Measurements from ENCODE around the gene UQCC3. TPM values are rescaled to one million over a fixed set of nuclear protein-coding genes. Genes with fewer than 3 reads are reported as not detected.
"Not testable (repeated sequence)": the region's sequence is repeated elsewhere in the genome, so short reads cannot be mapped to it uniquely, and the experiment has no call there.

UQCC3 gene
- total RNA-seq, 1 experiment from 2014 or later, result 7.7 TPM

DNA sequence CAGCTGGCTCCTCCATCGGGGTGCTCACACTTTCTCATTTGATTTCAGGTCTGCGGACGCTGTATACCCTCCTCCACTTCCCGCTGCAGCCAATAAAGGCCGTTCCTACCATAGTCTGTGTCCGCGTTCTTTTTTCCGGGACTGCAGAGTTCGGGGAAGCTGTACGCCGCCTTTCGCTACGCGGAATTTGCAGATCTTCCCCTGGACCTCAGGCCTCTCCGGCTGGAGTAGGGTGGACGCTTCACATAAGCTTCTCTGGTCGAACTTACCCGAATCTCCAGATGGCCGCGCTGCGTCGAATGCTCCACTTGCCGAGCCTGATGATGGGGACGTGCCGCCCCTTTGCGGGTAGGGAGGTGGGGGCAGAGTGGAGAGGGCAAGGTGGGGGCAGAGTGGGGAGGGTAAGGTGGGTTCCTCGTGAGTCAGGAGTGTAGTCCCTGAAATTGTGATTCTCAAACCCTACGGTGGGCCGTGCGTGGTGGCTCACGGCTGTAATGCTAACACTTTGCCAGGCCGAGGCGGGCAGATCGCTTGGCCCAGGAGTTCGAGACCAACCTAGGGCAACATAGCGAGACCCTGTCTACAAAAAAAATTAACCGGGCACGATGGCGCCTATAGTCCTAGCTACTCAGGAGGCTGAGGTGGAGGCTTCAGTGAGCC is 5.7 kb upstream of the UQCC3 start:
- peak; percentile 51 for DNase-seq (ENCODE audit: low read depth)

DNA sequence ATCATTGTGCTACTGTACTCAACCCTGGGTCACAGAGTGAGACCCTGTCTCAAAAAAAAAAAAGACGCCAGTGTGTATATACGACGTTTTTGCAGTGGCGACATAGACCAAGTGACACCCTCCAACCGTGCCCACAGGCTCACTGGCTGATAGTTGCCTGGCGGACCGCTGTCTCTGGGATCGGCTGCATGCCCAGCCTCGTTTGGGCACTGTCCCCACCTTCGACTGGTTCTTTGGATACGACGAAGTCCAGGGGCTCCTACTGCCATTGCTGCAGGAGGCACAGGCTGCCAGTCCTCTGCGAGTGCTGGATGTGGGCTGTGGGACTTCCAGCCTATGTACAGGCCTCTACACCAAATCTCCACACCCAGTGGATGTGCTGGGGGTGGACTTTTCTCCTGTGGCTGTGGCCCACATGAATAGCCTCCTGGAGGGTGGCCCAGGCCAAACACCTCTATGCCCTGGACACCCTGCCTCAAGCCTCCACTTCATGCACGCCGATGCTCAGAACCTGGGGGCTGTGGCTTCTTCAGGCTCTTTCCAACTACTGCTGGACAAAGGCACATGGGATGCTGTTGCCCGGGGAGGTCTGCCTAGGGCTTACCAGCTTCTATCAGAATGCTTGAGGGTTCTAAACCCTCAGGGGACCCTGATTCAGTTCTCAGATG is 5.1 kb upstream of the UQCC3 start:
- no peak for DNase-seq (ENCODE audit: low read depth)

DNA sequence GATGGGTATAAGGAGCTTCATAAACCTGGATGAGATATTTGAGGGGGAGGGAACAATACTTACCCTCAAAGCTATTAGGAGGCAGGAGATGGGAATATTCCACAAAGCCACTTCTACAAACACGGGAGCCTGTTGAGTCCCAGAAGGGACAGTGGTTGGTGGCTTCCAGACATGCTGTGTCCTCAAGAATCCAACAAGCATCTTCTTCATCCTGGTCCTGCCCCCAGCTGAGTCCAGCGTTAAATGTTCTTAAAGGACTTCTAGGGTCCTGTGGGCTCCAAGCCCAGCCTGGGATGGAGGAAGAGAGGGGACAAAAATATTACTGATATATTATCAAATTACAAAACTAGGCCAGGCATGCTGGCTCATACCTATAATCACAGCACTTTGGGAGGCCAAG is 4.0 kb upstream of the UQCC3 start:
- no peak for DNase-seq (ENCODE audit: low read depth)

DNA sequence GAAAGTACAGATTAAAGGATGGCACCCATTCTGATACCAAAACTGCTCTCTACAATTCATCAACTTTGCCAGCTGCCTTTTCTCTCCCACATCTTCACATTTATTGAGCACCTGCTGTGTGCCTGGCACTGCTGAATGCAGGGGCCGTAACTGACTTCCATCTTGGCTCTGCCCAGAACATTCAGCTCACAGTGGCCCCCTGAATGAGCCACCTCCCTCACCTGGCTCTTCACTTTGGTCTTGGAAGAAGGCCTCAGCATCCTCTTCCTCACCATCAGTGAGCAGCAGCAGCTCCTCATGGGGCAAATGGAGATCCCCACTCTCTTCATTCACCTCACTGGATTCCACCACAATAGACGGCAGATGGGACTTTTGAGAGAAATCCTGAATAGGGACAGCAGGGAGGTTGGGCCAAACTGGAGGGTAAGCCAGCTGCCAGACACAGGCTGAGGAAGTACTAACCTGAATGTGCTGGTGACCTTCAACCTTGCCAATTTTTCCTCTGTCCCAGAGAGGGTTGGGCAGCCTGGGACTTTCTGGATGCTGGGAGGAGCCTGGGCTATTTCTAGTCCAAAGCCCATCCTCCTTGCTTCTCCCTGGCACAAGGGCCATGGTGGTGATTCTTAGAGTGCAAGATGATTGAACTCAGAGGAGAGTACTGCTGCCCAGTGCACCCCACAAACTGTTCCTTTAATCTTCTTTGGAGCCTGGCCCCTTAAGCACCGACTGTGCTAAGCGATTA is 1.9 kb upstream of the UQCC3 start:
- DNase-seq (ENCODE audit: low read depth), result no peak

DNA sequence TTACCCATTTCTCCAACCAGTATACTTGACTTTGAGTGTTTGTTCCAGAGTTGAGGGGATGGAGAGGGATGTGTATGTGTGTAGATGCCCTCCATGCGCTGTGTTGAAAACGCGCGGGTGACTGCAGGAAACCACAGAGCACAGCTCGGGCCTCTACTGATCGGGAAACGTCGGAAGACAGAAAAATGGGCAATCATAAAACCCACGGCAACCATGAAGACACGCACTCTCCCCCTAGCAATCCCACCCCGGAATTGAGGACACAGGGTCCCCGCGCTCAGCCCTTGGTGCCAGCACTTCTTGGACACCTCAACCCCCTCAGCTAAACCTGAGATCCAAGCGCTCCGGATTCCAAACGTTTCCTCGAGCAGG is 251 bp upstream of the UQCC3 start:
- DNase-seq (ENCODE audit: low read depth), result no peak

DNA sequence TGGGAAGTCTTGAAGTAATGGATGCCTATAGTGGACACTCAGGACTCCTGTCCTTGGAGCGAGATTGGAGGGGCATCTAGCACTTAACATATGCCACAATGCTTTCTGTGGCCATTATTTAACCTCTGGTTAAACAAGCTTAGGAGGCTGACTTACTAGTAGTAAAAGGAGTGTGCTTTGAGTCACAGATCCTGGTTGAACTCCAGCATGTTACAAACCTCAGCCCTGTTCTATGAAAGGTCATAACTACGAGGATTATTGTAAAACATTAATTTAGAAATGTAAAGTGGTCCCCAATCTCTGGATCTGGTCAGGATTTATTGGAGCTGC is 1.7 kb downstream of the UQCC3 start:
- no peak for DNase-seq (ENCODE audit: low read depth)

DNA sequence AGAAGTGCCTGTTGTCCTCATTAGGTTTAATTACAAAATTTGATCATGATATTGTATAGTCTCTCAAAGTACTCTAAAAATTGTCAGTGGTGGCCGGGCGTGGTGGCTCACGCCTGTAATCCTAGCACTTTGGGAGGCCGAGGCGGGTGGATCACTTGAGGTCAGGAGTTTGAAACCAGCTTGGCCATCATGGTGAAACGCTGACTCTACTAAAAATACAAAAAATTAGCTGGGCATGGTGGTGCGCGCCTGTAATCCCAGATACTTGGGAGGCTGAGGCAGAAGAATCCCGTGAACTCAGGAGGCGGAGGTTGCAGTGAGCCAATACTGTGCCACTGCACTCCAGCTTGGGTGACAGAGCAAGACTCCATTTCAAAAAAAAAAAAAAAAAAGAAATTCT is 3.9 kb downstream of the UQCC3 start:
- not testable (repeated sequence) for DNase-seq (ENCODE audit: low read depth)

DNA sequence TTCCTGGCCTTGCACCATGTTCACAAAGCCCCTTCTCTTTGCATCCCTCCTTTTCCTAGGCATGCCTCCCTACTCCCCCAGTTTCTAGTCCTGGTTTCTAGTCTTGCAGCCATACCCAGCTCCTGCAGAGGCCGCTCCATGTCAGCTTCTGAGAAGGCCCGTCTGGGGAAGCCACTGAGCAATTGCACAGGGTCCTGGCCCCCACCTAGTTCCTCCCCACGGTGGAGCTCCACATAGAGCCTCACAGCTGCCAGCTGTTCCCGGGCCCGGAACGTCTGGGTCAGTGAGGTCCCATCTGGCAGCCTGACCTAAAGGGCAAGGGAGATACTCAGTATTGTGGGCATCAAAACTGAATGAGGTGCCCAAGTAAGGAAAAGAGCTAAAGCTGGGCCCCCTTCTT is 5.2 kb downstream of the UQCC3 start:
- DNase-seq (ENCODE audit: low read depth), result no peak

DNA sequence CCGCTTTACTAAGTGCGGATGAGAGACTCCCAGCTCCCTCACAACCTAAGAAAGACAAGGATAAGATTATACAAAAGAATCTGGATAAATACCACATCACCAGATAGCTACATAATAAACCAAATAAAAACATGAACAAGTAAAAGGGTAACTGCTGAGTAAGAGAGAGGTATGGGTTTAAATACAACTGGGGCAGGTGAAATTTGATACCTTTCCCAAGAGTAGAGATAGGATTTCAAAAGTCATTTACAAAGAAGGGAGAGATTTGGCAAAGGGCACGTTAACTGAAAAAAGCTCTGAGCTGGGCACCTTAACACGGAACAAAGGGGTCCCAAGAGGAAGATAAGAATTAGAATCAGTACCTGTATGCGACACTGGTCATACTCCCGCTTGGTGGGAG is 5.7 kb downstream of the UQCC3 start:
- DNase-seq (ENCODE audit: low read depth), result no peak

DNA sequence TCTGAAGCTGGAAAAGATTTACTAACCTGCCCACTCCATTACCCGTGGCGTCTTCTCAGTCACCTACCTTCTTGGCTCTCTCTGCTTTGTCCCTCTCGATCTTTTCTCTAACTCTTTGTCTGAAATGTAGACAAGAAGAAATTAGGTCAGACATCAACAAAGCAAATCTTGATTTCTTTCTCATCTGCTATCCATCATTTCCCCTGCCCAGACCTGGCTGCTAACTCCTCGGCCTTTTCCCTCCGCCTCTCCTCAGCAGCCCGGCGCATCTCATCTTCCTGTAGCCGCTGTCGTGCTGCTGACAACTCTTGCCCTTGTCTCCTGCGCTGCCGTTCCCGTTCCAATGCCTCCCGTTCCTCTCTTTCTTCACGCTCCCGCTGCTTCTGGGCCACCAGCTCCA is 6.2 kb downstream of the UQCC3 start:
- no peak for DNase-seq (ENCODE audit: low read depth)

DNA sequence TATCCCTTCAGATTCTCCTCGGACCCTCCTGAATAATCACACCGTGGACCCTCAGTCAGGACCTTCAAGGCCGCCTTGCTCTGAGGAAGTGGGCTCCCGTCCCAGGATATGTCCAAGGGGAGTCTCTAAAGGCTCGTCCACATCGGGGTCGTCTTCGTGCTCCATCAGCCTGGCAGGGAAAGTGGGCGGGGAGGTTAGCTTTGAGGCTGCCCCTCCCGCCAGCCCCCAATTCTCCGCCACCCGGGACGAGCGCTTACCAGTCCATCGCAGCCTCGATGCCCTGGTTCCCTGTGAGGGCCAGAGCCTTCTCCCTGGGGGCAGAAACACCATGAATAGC is 6.9 kb downstream of the UQCC3 start:
- no peak for DNase-seq (ENCODE audit: low read depth)

DNA sequence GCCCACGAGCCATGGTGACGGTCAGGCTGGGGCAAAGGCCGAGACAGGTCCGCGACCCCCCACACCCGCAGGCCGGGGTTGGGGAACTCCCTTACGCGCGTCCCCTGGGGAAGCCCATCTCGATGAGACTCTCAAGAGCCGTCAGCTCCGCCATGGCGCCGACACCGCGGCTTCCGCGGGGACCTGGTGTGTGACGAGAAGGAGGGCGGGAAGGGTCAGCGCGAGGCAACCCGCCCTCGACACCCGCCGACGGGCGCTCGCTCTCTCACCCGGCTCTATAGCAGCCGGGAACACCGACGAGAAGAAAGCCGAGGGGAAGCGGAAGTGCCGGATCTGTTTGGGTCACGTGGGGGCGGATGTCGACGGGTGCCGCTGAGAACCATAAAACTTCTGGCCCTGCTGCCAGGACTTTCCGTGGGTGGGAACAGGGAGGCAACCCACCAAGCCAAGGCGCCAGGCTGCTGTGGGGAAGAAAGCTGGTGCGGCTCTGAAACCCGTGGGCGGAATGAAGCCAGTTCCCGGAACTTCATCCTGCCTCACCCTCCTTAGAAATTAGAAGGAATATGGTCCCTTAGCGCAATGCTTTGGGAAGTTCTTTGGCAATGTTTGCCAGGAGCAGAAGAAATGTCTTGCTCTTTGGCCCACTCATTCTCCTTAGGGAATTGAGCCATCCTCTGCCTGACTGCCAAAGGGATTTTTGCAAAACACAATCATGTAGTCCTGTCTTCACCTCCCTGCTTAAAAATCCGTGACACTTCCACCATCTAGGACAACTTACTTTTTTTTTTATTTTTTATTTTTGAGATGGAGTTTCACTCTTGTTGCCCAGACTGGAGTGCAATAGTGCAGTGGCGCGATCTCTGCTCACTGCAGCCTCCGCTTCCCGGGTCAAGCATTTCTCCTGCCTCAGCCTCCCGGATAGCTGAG is 7.6 kb downstream of the UQCC3 start, which contains the start of gene UBXN1:
Gene UBXN1 (minus strand): TSS at position 304 of the 927 bp plus-strand sequence. CDS start 150 bp downstream, at position 154.
- peak; percentile 91 for DNase-seq (ENCODE audit: low read depth)

DNA sequence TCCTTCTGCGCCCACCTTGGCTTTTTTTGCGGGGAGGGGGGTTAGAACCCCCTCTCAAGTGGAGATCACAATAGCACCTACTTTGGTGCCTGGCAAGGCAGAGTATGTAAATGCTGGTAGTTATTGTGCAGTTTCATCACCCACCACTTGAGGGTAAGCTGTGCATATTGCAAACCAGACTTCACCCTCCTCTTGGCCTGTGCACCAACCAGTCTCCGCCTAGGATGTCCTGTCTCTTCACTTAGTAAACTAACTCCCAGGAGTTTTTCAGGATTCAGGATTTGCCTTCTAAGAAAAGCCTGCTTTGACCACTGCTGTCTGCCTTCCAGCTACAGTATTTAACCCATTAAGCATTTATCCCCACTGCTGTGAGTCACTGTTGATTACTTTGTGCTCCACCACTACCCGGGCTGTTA is 9.4 kb downstream of the UQCC3 start:
- DNase-seq (ENCODE audit: low read depth), result peak; percentile 64

DNA sequence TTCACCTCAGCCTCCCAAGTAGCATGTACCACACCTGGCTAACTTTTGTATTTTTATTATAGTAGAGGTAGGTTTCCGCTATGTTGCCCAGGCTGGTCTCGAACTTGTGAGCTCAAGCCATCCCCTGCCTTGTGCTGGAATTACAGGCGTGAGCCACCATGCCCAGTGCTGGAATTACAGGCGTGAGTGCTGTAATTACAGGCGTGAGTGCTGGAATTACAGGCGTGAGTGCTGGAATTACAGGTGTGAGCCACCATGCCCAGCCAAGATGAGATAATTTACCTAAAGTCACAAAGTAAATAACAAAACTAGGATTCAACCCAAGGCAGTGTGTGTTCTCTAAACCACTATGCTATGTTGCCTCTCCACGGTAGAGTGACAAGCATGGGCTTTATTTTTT is 11.0 kb downstream of the UQCC3 start:
- DNase-seq (ENCODE audit: low read depth), result no peak

DNA sequence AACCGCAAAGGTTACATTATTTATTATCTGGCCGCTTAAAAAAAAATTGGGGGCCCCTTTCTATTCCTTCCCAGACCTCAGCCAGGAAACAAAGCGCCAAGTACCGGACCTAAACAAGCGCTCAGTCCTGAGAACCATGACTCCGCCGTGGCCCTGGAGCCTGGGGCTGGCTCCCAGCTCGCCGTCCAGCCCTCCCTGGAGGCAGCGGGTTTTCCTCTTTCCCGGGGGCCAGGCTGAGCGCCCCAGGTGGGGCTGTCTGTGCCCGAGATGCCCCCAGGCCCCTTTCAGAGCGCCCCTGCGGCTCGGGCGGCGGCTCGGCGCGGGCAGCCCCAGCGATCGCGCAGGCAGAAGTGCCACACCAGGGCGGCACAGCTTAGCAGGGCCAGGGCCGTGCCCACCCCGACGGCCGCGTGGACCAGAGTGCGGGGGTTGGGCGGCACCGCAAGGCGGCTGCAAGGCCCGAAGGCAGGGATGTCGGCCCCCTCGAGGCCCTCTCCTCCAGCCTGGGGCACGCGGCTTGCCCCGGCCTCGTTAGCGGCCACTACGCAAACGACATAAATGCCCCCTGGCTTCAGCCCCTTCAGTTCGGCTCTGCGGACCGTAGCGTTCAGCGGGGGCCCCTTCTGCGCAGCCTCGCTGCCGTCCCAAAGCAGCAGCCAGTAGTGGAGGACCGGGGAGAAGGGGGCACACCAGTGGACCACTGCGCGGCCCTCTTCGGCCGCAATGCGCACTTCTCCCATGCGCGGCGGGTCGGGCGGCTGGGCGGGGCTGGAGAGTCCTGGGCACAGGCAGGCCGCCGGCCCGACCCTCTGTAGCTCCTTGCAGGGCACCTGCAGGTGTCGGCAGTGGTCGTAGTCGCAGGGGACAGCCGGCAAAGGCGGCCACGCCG is 16.3 kb downstream of the UQCC3 start:
- no peak for DNase-seq (ENCODE audit: low read depth)

DNA sequence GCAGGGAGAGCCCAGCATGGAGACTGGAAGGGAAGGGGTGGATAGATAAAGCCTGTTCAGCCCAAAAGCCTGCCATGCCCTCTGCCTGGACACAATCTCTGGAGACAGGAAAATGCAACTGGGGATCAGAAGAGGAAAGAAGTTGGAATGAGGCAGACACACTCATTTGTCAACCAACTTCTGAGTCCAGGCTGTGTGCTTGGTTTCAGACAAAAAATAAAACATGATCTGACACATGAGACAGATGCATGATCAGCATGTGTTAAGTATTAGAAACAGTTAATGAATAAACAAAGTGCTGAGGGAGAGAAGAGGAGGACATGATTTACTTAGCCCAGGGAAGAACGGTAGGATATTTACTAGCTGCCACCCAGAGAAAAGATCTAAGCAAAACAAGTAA is 17.0 kb downstream of the UQCC3 start:
- DNase-seq (ENCODE audit: low read depth), result no peak

DNA sequence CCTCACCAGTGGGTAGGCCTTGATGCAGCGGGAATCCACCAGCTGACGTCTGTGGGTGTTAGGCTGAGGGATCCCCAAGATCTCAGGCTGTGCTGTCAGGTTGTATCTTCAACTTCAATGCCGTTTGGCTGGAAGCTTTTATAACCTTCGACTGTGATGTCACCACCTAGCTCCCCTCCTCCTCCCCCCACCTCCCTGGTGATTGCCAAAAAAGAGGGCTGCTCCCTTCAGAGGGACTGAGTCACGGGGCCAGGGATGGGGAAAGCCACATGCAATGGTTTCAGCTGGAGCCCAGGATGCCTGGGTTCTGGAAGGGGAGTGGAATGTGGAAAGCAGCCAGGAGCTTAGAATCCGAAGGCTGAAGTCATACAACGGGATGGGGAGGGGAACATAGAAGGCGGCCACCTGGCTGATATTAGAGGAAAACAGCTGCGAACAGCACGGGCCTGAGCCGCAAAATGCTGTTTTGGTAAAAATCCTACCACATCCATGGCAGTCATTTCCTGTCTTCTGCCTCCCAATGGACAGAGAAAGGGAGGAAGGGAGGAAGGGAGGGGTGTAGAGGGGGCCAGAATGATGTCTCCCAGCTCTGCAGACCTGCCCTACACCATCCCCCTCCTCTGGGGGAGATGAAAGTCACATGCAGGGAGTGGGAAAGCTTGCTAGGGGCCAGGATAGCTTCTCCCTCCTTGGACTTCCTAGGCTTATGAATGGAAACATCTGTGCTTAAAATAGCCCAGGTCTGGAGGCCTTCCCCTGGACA is 18.1 kb downstream of the UQCC3 start, which contains the start of gene LRRN4CL:
Gene LRRN4CL (minus strand): TSS at position 110 of the 763 bp plus-strand sequence. CDS start 1,022 bp downstream, outside the sequence.
- DNase-seq (ENCODE audit: low read depth), result no peak

DNA sequence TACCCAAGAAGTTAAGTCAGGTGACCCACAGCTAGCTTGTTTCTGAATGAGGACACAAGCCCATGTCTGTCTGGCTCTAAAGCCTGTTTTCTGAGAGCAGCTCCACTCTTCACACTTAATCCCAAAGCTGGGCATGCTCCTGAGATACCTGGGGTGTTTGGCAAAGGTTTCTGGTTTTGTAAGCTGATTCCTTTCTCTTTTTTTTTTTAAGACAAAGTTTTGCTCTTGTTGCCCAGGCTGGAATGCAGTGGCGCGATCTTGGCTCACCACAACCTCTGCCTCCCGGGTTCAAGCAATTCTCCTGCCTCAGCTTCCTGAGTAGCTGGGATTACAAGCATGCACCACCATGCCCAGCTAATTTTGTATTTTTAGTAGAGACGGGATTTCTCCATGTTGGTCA is 22.2 kb downstream of the UQCC3 start:
- not testable (repeated sequence) for DNase-seq (ENCODE audit: low read depth)

DNA sequence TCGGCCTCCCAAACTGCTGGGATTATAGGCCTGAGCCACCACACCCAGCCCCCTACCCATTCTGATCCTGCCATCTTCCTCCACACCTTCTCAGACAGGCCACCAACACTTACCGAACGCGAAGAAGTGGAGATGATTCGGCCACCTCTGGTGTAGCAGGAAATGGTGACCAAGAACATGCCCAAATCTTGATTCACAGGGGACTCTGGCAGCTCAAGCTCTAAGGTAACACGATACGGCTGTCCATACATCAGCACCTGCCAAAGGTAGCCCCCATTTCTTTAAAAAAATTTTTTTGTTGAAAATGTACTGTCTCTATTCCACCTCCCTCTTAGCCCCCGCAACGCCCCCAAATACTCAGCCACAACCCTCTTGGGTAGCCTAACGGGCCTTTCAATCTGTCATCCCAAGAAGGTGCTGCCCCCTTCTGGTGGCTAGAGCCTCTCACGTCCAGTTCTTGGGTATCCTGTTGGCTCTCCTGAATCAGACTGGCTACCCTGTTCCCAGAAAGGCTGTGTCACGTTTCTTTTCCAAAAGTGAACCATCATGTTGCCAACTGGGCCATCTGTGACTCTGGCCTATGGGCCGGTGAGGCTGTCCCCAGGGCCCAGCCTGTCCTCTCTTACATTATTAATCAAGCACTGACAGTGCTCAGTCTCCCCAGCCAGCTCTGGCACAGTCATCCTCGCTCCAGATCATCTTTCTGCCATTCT is 23.1 kb downstream of the UQCC3 start:
- DNase-seq (ENCODE audit: low read depth), result peak; percentile 78

DNA sequence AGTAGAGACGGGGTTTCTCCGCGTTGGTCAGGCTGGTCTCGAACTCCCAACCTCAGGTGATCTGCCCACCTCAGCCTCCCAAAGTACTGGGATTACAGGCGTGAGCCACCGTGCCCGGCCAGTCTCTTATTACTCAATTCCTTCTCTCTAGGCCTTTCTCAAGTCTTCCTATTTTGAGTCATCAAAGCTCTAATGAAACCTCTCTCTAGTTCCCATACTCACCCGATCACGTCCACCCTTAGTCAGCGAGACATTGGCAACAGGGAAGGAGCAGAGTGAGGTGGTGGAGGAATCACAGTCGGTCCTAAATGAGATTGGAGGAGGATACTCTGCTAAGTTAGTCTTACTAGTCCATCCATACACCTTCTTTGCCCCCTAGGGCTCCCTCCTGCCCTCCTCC is 30.8 kb downstream of the UQCC3 start:
- DNase-seq (ENCODE audit: low read depth), result no peak
